Loucy (cell line): ENCODE results near the gene ANO5.

Source experiments
- H2AFZ ChIP-seq: fragments of 200-600 bp; sonication (generic); 2 replicates; pipeline ENCODE4 v1.6.0; 2016; ENCODE audit warnings: antibody characterized with exemption, mild to moderate bottlenecking, low read length, moderate library complexity
- H3F3A ChIP-seq: fragments of 200-600 bp; 2 replicates; pipeline ENCODE4 v1.6.0; 2016; ENCODE audit warnings: antibody characterized with exemption, low read depth, mild to moderate bottlenecking
- H3K27me3 ChIP-seq: fragments of 200-600 bp; sonication (generic); 2 replicates; pipeline ENCODE4 v1.6.1; 2014; ENCODE audit warnings: low read length, mild to moderate bottlenecking; ENCODE audit not compliant: insufficient read depth, poor library complexity, severe bottlenecking
- H3K36me3 ChIP-seq: fragments of 200-600 bp; sonication (generic); 2 replicates; pipeline ENCODE4 v1.6.1; 2016; ENCODE audit warnings: low read length; ENCODE audit not compliant: insufficient read depth
- H3K4me1 ChIP-seq: fragments of 200-600 bp; sonication (generic); 2 replicates; pipeline ENCODE4 v1.5.1; 2014; ENCODE audit warnings: low read length, mild to moderate bottlenecking; ENCODE audit not compliant: insufficient read depth, poor library complexity, severe bottlenecking
- H3K4me2 ChIP-seq: fragments of 200-600 bp; sonication (generic); 2 replicates; pipeline ENCODE4 v1.6.0; 2014; ENCODE audit warnings: antibody characterized with exemption, low read length, low read depth, mild to moderate bottlenecking; ENCODE audit not compliant: poor library complexity, severe bottlenecking
- H3K4me3 ChIP-seq: fragments of 200-600 bp; sonication (generic); 2 replicates; pipeline ENCODE4 v1.5.1; 2014; ENCODE audit warnings: low read length, mild to moderate bottlenecking, mixed read lengths; ENCODE audit not compliant: poor library complexity, severe bottlenecking
- H3K79me2 ChIP-seq: fragments of 200-600 bp; sonication (generic); 2 replicates; pipeline ENCODE4 v1.6.1; 2014; ENCODE audit warnings: low read length; ENCODE audit not compliant: insufficient read depth
- H3K9ac ChIP-seq: fragments of 200-600 bp; sonication (generic); 2 replicates; pipeline ENCODE4 v1.6.0; 2014; ENCODE audit warnings: mild to moderate bottlenecking, low read depth, low read length, moderate library complexity; ENCODE audit not compliant: poor library complexity, severe bottlenecking
- H3K9me2 ChIP-seq: fragments of 200-600 bp; sonication (generic); replicated peaks from 2 replicates; pipeline ENCODE4 v1.6.1; 2016; ENCODE audit warnings: low read depth, low read length, mixed read lengths
- H3K9me3 ChIP-seq: fragments of 200-600 bp; sonication (generic); 2 replicates; pipeline ENCODE4 v1.6.1; 2014; ENCODE audit warnings: mild to moderate bottlenecking, antibody characterized with exemption, low read length, low read depth; ENCODE audit not compliant: insufficient read depth
- H4K20me1 ChIP-seq: fragments of 200-600 bp; sonication (generic); 2 replicates; pipeline ENCODE4 v1.6.0; 2014; ENCODE audit warnings: antibody characterized with exemption, low read length, mild to moderate bottlenecking; ENCODE audit not compliant: insufficient read depth, poor library complexity, severe bottlenecking
- CTCF ChIP-seq: fragments of 200-600 bp; sonication (generic); conservative IDR thresholded peaks from 2 replicates; pipeline ENCODE4 v1.5.1; 2014; ENCODE audit warnings: mild to moderate bottlenecking, antibody characterized with exemption, low read length
- EZH2phosphoT487 ChIP-seq: fragments of 200-600 bp; IDR thresholded peaks from 2 replicates; pipeline ENCODE4 v1.6.1; 2018; ENCODE audit warnings: antibody characterized with exemption, mild to moderate bottlenecking, moderate library complexity, borderline replicate concordance

The ANO5 gene

GRCh38 chr11:22194907-22195306, 2.0 kb downstream of the ANO5 start:
- H3K79me2 ChIP-seq = no peaks in the 10 kb centered on the region
- no peaks in the 10 kb centered on the region for H3K27me3 ChIP-seq
- no peaks in the 10 kb centered on the region for H3F3A ChIP-seq
- no peaks in the 10 kb centered on the region for H3K9me2 ChIP-seq
- H3K4me1 ChIP-seq = no peaks in the 10 kb centered on the region
- H3K9ac ChIP-seq = no peak overlapping the region
- no peaks in the 10 kb centered on the region for H4K20me1 ChIP-seq
- no peak overlapping the region for H3K4me3 ChIP-seq
- no peaks in the 10 kb centered on the region for H3K36me3 ChIP-seq
- no peaks in the 10 kb centered on the region for H3K9me3 ChIP-seq
- TF ChIP-seq CTCF (no peak), EZH2phosphoT487 (no peak)
- no peak overlapping the region for H2AFZ ChIP-seq
- no peak overlapping the region for H3K4me2 ChIP-seq

- Histone ChIP-seq H3K27me3 (no peaks in the 10 kb centered on the region), H3F3A (no peaks in the 10 kb centered on the region), H3K4me2 (no peak overlapping the region), H4K20me1 (no peaks in the 10 kb centered on the region), H3K9me2 (no peaks in the 10 kb centered on the region), H3K79me2 (no peaks in the 10 kb centered on the region), H3K4me1 (no peaks in the 10 kb centered on the region), H3K4me3 (no peak overlapping the region), H2AFZ (no peak overlapping the region), H3K9ac (no peak overlapping the region), H3K36me3 (no peaks in the 10 kb centered on the region), H3K9me3 (no peaks in the 10 kb centered on the region)
- TF ChIP-seq CTCF (no peak), EZH2phosphoT487 (no peak)
These were observed 4.5 kb downstream of the ANO5 start for GRCh38 chr11:22197139-22198005.

GRCh38 chr11:22199243-22199642, 6.4 kb downstream of the ANO5 start:
- H3K79me2 ChIP-seq = no peaks in the 10 kb centered on the region
- H3K9me2 ChIP-seq = no peaks in the 10 kb centered on the region
- no peaks in the 10 kb centered on the region for H3K27me3 ChIP-seq
- H3F3A ChIP-seq = no peaks in the 10 kb centered on the region
- H3K4me1 ChIP-seq = no peaks in the 10 kb centered on the region
- no peak overlapping the region for H3K4me3 ChIP-seq
- no peaks in the 10 kb centered on the region for H3K36me3 ChIP-seq
- H3K4me2 ChIP-seq = no peak overlapping the region
- TF ChIP-seq CTCF (no peak), EZH2phosphoT487 (no peak)
- H4K20me1 ChIP-seq = no peaks in the 10 kb centered on the region
- no peaks in the 10 kb centered on the region for H3K9me3 ChIP-seq
- H2AFZ ChIP-seq = no peak overlapping the region
- no peak overlapping the region for H3K9ac ChIP-seq
